Right kidney (tissue), 1 donor: Measurements from ENCODE around the gene SECISBP2L.
"Not testable (repeated sequence)": the region's sequence is repeated elsewhere in the genome, so short reads cannot be mapped to it uniquely, and the experiment has no call there.

ENCODE experiments used
- DNase-seq: peaks from one replicate; pipeline ENCODE4 v3.0.0-alpha.2; 2016

SECISBP2L gene

GRCh38 chr15:48993380-48993779 is 52.9 kb downstream of the SECISBP2L start:
- no peak for DNase-seq

- no peak for DNase-seq
Measured at GRCh38 chr15:48992545-48992944, 53.7 kb downstream of the SECISBP2L start.

- no peak for DNase-seq
Measured at GRCh38 chr15:48992096-48992495, 54.1 kb downstream of the SECISBP2L start.

GRCh38 chr15:48989170-48989569 is 57.1 kb downstream of the SECISBP2L start:
- DNase-seq, result no peak

- no peak for DNase-seq
Measured at GRCh38 chr15:48987142-48987541, 59.1 kb downstream of the SECISBP2L start.

- no peak for DNase-seq
Measured at GRCh38 chr15:48986240-48986639, 60.0 kb downstream of the SECISBP2L start.

GRCh38 chr15:48985516-48985915 is 60.7 kb downstream of the SECISBP2L start:
- DNase-seq, result no peak

- DNase-seq, result no peak
Measured at GRCh38 chr15:48984811-48985352, 61.4 kb downstream of the SECISBP2L start.

- DNase-seq, result no peak
Measured at GRCh38 chr15:48984021-48984710, 62.1 kb downstream of the SECISBP2L start.

- DNase-seq, result no peak
Measured at GRCh38 chr15:48983300-48983699, 62.9 kb downstream of the SECISBP2L start.

- DNase-seq, result no peak
Measured at GRCh38 chr15:48981941-48982340, 64.3 kb downstream of the SECISBP2L start.

GRCh38 chr15:48978638-48979037 is 67.6 kb downstream of the SECISBP2L start:
- no peak for DNase-seq

GRCh38 chr15:48976444-48977088 is 69.7 kb downstream of the SECISBP2L start:
- DNase-seq, result no peak

GRCh38 chr15:48975472-48976419 is 70.5 kb downstream of the SECISBP2L start:
- DNase-seq, result peak; percentile 96

- DNase-seq, result no peak
Measured at GRCh38 chr15:48974882-48975281, 71.4 kb downstream of the SECISBP2L start.

GRCh38 chr15:48972750-48973503 is 73.3 kb downstream of the SECISBP2L start:
- no peak for DNase-seq

GRCh38 chr15:48970926-48971325 is 75.3 kb downstream of the SECISBP2L start:
- not testable (repeated sequence) for DNase-seq

GRCh38 chr15:48968066-48968465 is 78.2 kb downstream of the SECISBP2L start:
- no peak for DNase-seq

- no peak for DNase-seq
Measured at GRCh38 chr15:48967336-48967735, 78.9 kb downstream of the SECISBP2L start.

- DNase-seq, result no peak
Measured at GRCh38 chr15:48966595-48967301, 79.5 kb downstream of the SECISBP2L start.

GRCh38 chr15:48965972-48966371 is 80.3 kb downstream of the SECISBP2L start:
- no peak for DNase-seq
